HG03196 (cell line): ENCODE results near the gene RAB1B.
"Not testable (repeated sequence)": the region's sequence is repeated elsewhere in the genome, so short reads cannot be mapped to it uniquely, and the experiment has no call there.

Experiments used
- ATAC-seq: cut with Tn5 transposase; IDR thresholded peaks from one replicate; pipeline ENCODE4 v1.9.1; 2021; ENCODE audit not compliant: unreplicated experiment

Gene RAB1B

DNA sequence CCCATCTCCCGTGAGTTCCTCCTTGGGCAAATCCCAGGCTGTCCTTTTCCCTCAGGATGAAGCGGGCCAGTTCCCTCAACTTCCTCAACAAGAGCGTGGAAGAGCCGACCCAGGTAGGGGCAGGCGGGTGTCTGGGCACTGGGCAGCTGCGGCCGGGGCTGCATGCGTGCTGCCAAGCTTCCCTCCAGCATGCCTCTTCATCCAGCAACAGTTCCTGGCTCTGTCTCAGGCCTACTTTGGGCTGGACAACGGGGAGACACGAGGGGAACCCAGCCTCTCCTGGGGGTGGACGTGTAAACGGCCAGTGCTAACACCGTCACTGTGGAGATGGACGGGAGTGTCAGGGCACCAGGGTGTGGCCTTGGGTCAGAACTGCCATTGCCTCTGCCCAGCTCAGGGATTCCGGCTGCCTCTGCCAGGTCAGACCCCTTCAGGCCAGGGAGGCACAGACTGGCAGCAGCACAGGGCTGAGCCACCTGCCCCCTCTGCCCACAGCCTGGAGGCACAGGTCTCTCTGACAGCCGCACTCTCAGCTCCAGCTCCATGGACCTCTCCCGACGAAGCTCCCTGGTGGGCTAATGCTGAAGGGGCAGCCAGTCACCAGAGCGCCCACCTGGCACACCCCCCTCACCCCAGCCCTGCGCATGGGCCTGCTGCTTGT lies 1.9 kb upstream of the RAB1B start:
- ATAC-seq, result no peak

GRCh38 chr11:66267039-66267378 lies 1.4 kb upstream of the RAB1B start:
- no peak for ATAC-seq

- ATAC-seq, result peak; percentile 40
These were observed 828 bp upstream of the RAB1B start for GRCh38 chr11:66267379-66268243.

GRCh38 chr11:66268952-66269905 lies 790 bp downstream of the RAB1B start:
- no peak for ATAC-seq

DNA sequence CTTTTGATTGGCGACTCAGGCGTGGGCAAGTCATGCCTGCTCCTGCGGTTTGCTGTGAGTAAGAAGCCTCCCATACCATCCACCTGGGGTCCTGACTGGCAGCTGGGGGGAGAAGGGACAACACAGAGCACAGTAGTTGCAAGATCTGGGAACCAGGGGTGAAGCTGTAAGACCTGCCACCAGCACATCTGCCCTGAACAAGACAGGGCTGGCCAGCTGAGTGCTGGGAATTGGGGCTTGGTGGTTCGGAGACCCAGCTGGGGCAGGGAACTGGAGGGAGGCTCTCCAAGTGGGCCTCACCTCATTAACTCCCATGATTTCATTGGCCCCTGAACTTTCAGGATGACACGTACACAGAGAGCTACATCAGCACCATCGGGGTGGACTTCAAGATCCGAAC lies 3.4 kb downstream of the RAB1B start:
- no peak for ATAC-seq

DNA sequence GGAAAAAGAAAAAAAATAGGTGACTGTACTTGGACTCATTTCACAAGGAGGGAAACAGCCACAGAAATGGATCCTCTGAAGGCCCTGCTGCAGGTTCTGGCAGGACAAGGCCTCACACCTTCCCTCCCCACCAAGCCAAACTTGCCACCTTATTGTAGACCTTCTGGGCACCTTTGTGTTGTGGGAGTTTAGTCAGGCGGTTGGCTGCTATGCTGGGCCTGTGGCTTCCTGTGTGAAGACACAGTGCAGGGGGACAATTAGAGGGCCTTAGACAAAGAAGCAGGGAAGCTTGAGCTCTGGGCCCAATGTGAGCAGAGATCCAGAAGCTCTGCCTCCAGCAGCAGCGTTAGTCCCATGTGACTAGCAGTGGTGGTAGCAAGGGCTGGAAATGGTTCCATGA lies 4.2 kb downstream of the RAB1B start:
- ATAC-seq, result no peak

DNA sequence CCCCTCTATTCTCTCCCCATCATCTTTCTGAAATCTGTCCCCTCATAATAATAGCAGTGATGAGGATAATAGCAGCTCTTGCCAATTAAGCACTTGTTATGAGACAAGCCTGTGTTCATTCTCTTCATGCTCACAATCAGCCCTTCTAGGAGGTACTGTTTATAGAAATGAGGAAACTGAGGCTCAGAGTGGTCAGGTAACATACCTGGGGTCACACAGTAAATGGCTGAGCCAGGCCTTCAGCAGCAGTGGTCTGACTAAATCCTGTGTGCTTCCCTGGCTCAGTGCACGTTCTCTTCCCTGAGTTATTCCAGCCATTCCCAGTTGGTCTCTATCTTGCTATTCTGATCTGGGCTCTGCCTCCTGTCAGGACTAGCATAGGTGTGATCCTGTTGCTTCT lies 5.8 kb downstream of the RAB1B start:
- ATAC-seq, result no peak

GRCh38 chr11:66275396-66275795 lies 7.0 kb downstream of the RAB1B start:
- ATAC-seq, result no peak

DNA sequence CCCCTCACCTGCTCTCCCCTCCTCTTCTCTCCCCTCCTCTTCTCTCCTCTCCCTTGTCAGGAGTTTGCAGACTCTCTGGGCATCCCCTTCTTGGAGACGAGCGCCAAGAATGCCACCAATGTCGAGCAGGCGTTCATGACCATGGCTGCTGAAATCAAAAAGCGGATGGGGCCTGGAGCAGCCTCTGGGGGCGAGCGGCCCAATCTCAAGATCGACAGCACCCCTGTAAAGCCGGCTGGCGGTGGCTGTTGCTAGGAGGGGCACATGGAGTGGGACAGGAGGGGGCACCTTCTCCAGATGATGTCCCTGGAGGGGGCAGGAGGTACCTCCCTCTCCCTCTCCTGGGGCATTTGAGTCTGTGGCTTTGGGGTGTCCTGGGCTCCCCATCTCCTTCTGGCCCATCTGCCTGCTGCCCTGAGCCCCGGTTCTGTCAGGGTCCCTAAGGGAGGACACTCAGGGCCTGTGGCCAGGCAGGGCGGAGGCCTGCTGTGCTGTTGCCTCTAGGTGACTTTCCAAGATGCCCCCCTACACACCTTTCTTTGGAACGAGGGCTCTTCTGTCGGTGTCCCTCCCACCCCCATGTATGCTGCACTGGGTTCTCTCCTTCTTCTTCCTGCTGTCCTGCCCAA lies 7.7 kb downstream of the RAB1B start:
- ATAC-seq, result no peak

DNA sequence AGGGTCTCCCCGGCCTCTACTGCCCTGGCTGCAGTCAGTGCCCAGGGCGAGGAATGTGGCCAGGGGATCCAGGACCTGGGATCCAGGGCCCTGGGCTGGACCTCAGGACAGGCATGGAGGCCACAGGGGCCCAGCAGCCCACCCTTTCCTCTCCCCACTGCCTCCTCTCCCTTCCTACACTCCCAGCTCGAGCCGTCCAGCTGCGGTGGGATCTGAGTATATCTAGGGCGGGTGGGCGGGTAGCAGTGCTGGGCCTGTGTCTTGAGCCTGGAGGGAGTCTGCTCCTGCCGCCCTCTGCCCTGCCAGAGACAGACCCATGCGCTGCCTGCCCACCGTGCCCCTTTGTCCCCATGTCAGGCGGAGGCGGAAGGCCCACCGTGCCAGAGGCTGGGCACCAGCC lies 8.2 kb downstream of the RAB1B start:
- not testable (repeated sequence) for ATAC-seq

GRCh38 chr11:66277064-66277463 lies 8.6 kb downstream of the RAB1B start:
- ATAC-seq, result not testable (repeated sequence)

GRCh38 chr11:66277471-66278362 lies 9.3 kb downstream of the RAB1B start, which contains the start of gene CNIH2:
CNIH2 (plus strand) TSS chr11:66278175; CDS start chr11:66278457, 282 bp downstream.
- no peak for ATAC-seq

DNA sequence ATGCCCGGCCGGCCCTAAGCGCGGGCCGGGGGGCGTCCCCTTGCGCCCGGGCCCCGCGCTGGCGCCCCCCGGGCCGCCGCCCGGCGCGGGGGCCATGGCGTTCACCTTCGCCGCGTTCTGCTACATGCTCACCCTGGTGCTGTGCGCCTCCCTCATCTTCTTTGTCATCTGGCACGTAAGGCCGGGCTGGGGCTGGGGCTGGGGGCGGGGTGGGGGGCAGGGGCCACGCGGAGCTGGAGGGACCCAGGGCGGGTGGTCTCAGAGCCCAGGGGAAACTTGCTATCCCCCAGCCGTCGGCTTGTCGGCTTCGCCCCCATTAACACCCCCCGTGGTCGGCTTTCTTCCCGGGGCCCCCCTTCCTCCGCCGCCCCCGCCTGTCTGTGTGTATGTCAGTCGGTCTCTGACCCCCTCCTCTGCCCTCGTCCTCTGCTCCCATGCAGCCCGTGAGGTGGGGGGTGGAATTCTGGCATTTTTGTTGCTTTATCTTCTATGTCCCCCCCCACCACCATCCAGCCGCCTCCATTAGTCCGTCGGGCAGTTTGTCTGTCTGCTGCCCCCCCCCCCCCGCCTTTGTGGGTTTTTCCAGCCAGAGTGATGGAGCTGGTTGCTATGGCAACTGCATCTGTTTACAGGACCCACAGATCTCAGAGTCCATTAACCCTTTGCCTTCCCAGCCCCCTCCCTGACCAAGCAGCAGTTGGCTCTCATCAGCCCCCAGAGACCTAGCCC lies 10.1 kb downstream of the RAB1B start:
- no peak for ATAC-seq

DNA sequence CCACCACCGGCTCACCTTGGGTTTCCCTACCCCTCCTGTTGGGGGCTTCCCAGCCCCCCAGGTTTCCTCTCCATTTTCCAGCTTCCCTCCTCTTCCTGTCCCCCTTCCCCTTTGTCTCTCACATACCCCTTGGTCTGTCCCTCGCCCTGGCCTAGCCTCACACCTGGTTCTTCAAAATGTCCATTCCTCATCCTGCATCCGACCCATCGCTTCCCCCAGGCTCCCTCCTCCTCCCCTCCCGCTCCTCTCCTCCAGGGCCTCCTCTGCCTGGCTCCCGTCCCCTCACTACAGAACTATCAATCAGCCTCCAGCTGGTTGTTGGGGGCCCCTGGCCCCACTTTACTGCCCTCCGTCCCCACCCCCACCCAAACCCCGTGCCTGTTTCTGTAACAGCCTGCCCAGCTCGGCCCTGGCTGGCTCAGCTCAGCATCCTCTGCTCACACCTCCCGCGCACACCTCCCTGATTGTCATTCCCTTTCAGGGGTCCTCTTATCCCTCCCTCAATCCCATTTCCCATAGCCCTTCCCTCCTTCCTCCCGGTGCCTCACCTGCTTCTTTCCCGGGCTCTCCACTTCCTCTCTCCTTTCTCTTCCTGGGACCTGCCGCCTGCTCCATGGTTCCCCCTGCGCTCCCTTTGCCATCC lies 10.8 kb downstream of the RAB1B start:
- no peak for ATAC-seq

- no peak for ATAC-seq
These were observed 12.0 kb downstream of the RAB1B start for GRCh38 chr11:66280428-66280827.

DNA sequence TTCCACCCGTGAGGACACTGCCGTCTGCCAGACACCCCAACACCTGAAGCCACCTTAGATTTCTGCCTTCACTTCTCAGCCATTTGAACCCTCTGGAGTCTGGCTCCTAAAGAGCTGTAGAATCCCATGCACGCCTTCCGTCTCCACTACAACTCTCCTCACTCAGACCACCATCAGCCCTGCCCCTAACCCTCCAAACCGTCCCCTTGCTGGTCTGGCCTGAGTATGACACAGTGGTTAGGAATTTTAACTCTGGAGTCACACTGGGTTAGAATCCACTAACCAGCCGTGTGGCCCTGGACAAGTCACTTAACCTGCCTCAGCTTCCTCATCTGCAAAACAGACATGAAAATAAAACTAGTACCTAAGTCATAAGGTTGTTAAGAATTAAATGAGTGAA lies 12.6 kb downstream of the RAB1B start:
- ATAC-seq, result no peak

GRCh38 chr11:66281776-66282467 lies 13.5 kb downstream of the RAB1B start:
- ATAC-seq, result no peak
